Vagina (tissue), 2 donors: ENCODE measurements around the gene ZFHX3. TPM values are rescaled to one million over a fixed set of nuclear protein-coding genes. Genes with fewer than 3 reads are reported as not detected.

ENCODE experiments used
- DNase-seq, 2 donors: peaks; one replicate each; pipeline ENCODE4 v3.0.0-alpha.2; 2017; ENCODE audit errors: extremely low spot score in 2 of 2
- H3K27ac ChIP-seq: fragments of 200-600 bp; sonication (generic); one replicate; pipeline ENCODE4 v1.5.1; 2019
- H3K27me3 ChIP-seq: fragments of 200-600 bp; sonication (generic); one replicate; pipeline ENCODE4 v1.5.1; 2019
- H3K36me3 ChIP-seq, 2 donors: fragments of 200-600 bp; sonication (generic); one replicate each; pipeline ENCODE4 v1.5.1; 2017 to 2019
- H3K4me1 ChIP-seq: fragments of 200-600 bp; sonication (generic); one replicate; pipeline ENCODE4 v1.5.1; 2019
- H3K4me3 ChIP-seq, 2 donors: fragments of 200-600 bp; sonication (generic); 1 replicate in 1 of 2; 2 replicates in 1 of 2; pipeline ENCODE4 v1.5.1; 2016 to 2019
- H3K9me3 ChIP-seq: fragments of 200-600 bp; sonication (generic); one replicate; pipeline ENCODE4 v1.5.1; 2019
- POLR2A ChIP-seq, 2 donors: fragments of 450-650 bp; IDR thresholded peaks; one replicate each; pipeline ENCODE4 v1.6.1; 2017; ENCODE audit warnings: antibody characterized with exemption in 2 of 2, mild to moderate bottlenecking in 2 of 2, moderate library complexity in 2 of 2
- POLR2AphosphoS5 ChIP-seq, 2 donors: sonication (generic); formaldehyde crosslinking; IDR thresholded peaks; one replicate each; pipeline ENCODE4 v1.9.0; 2017; ENCODE audit warnings: antibody characterized with exemption in 2 of 2, mild to moderate bottlenecking in 2 of 2, low read depth in 1 of 2; ENCODE audit not compliant: insufficient read depth in 1 of 2
- intact Hi-C: fragments of 100-400 bp; cut with DNase I; formaldehyde crosslinking; loops from one replicate; pipeline ENCODE4 v1.15.1; 2023
- total RNA-seq: library from RNA; depleted of rRNA; stranded (reverse); fragments of >200 nt; gene quantifications from one replicate; pipeline ENCODE4 v1.2.3, GENCODE V29; 2016
- TF ChIP-seq, protein P1 (sequence below), 3 experiments: fragments of 450-650 bp in 2 of 3; fragments of 200-600 bp in 1 of 3; sonication (generic) in 1 of 3; IDR thresholded peaks; one replicate each; pipeline ENCODE4 v1.5.1; 2017 to 2019; ENCODE audit warnings: antibody characterized with exemption in 3 of 3, mild to moderate bottlenecking in 2 of 3, moderate library complexity in 2 of 3

The ZFHX3 gene
- total RNA-seq, 1 donor from 2014 or later = 28.0 TPM

DNA sequence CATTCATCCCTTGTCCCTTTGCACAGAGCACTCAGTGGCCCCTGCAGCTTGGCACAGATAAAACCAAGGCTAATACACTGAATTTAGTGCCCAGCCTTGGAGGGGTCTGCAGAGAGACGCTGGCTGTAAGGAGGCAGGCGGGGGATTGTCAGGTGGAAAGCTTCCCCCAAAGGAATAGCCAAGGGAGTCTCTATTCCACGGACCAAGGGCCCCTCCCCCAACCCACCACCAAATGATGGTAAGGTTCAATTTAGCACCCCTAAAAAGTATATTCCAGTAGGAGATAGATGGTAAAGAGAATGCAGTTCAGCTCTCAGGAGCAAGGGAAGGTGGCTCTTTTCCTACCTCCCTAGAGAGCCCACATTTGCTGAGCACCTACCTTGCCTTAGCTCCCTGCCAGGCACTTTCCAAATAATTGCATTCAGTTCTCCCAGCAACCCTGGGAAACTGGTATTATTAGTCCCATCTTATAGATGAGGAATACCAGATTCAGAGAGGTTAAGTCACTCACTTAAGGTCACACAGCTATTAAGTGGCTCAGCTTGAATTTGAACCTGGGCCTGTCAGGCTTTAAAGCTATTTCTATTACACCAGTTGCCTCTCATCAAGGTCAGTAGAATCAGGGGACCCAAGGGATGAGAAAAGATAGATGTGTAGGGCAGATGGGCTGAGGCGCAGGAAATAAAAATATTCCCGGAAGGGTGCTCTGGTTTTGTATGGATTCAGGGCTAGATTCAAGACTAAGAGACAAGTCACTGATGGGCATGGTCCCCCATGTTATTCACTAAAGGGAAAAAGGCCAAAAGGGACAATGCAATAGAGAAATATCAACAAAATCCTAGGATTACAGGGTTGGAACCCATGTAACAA is 20.0 kb upstream of the ZFHX3 start:
- TF ChIP-seq, protein P1, sequence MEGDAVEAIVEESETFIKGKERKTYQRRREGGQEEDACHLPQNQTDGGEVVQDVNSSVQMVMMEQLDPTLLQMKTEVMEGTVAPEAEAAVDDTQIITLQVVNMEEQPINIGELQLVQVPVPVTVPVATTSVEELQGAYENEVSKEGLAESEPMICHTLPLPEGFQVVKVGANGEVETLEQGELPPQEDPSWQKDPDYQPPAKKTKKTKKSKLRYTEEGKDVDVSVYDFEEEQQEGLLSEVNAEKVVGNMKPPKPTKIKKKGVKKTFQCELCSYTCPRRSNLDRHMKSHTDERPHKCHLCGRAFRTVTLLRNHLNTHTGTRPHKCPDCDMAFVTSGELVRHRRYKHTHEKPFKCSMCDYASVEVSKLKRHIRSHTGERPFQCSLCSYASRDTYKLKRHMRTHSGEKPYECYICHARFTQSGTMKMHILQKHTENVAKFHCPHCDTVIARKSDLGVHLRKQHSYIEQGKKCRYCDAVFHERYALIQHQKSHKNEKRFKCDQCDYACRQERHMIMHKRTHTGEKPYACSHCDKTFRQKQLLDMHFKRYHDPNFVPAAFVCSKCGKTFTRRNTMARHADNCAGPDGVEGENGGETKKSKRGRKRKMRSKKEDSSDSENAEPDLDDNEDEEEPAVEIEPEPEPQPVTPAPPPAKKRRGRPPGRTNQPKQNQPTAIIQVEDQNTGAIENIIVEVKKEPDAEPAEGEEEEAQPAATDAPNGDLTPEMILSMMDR (IDR thresholded peaks at IDR 0.05) = no peak
- TF ChIP-seq POLR2A (IDR thresholded peaks at IDR 0.05) = no peak
- no peak for TF ChIP-seq POLR2AphosphoS5 (IDR thresholded peaks at IDR 0.05; ENCODE audit: insufficient read depth in 1 of 2, low read depth in 1 of 2)
- Histone ChIP-seq H3K4me1 (peaks cover 50% of the 10 kb centered on the region), H3K27ac (peak overlapping the region; percentile 40), H3K27me3 (no peaks in the 10 kb centered on the region), H3K36me3 (no peaks in the 10 kb centered on the region), H3K4me3 (no peak overlapping the region), H3K9me3 (no peaks in the 10 kb centered on the region)
- intact Hi-C loops = no loop called here
- DNase-seq = no peak

DNA sequence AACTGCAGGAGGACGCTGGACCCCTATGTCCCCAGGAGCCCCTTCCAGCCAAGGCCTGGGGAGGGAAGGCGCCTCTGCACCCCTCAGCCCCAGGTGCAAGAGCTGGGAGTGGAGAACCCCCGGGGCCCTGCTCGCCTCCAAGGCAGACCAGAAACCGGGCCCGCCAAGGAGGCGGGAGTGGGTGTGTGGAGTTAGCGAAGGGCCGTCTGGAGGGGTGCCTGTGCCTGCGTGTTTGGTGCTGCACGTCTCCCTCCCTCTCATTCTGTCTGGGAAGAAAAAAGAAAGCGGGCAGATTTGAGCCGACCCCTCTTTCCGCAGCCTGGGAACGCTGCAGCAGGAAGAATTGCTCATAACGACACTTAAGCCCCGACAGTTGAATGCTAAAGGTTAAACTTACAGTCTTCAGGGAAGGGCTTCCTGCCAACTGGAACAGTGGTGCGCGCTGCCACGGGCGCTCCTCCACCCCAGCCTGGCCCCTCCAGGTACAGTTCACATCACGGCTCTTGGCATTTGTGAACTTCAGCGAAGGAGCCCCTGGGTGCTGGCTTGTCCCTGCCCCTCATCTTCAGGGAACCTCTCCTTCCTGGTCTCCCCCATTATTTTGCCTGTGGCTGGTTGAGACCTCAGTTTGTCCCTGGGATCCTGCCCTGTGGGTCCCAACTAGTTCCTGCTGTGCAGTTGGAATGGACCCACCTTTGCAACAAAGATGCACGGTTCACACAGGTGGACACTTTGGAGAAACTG is 19.2 kb upstream of the ZFHX3 start:
- intact Hi-C loops = no loop called here
- H3K4me1 ChIP-seq = peaks cover 50% of the 10 kb centered on the region

DNA sequence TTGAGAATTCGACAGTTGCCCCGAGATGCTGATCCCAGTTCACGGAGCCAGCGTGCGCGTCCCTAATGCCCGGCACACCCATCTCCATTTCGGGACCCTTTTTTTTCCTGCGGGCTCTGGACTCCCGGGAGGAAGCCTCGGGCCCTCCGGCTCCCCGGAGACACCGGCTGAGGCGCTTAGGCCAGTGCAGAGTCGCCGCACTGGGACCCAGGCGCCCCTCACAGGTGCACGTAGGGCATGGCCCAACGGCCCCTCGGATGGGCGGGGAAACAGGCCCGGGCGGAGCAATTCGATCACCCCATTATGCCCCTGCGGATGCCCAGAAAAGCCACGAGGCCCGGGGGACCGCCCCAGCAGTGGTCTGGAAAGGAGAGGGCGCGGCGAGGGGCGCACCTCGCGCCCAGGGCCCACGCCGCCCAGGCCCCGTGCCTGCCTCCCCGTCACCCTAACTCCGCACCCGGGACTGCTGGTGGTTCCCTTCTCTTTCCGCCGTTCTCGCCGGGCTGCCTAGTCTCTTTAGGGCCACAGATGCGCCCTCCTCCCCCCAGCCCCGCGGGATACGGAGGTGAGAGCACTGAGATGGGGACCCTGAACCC is 18.5 kb upstream of the ZFHX3 start:
- Histone ChIP-seq H3K4me3 (peak overlapping the region; percentile 3 to 29), H3K36me3 (no peaks in the 10 kb centered on the region), H3K27ac (peak overlapping the region; percentile 28), H3K27me3 (no peaks in the 10 kb centered on the region), H3K4me1 (peaks cover 46% of the 10 kb centered on the region), H3K9me3 (no peaks in the 10 kb centered on the region)
- TF ChIP-seq POLR2AphosphoS5 (IDR thresholded peaks at IDR 0.05; ENCODE audit: insufficient read depth in 1 of 2, low read depth in 1 of 2) (no peak), POLR2A (IDR thresholded peaks at IDR 0.05) (no peak)
- TF ChIP-seq, protein P1 (IDR thresholded peaks at IDR 0.05) = no peak
- intact Hi-C loops = no loop called here
- no peak for DNase-seq

More for the DNA sequence above, 19.2 kb upstream of the ZFHX3 start:
- Histone ChIP-seq H3K36me3 (no peaks in the 10 kb centered on the region), H3K27ac (peak overlapping the region; percentile 28), H3K4me3 (peak overlapping the region; percentile 3 to 29), H3K9me3 (no peaks in the 10 kb centered on the region), H3K27me3 (no peaks in the 10 kb centered on the region)
- TF ChIP-seq POLR2AphosphoS5 (IDR thresholded peaks at IDR 0.05; ENCODE audit: insufficient read depth in 1 of 2, low read depth in 1 of 2) (no peak), POLR2A (IDR thresholded peaks at IDR 0.05) (no peak)
- TF ChIP-seq, protein P1 (IDR thresholded peaks at IDR 0.05) = no peak
- DNase-seq = no peak

DNA sequence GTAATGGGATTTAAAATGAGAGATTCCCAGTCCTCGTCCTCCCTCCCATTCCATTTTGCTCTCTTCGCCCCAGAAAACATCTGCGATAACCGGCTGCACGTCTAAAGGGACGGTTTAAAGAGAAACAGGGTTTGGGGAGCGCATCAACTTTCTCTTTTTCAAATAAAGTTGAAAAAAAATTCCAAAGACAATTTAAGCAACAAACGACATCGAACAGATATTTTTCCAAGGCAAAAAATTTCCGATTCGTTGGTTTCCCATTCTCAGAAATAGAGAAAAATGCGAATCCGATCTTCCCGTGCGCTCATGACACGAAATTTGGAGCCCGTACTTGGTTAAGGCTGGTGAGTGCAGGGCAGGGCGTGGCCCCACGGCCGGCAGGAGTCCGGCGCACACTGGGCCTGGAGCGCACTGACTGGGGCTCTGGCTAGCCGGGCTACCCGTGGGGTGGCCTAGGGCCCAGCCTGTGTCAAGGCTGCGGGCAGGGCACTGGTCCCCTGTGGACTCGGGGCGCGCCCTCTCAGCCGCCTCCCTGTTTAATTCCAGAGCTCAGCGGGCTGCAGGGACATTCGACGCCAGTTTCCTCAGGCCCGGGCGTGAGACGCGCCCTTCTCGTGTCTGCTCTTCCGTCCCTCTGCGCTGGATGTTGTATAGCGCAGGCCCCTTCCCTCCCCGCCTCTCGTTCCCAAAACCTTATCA is 17.9 kb upstream of the ZFHX3 start:
- Histone ChIP-seq H3K27me3 (no peaks in the 10 kb centered on the region), H3K4me3 (peak overlapping the region; percentile 3 to 29), H3K4me1 (peaks cover 40% of the 10 kb centered on the region), H3K36me3 (no peaks in the 10 kb centered on the region), H3K27ac (peak overlapping the region; percentile 10), H3K9me3 (no peaks in the 10 kb centered on the region)
- intact Hi-C loops = no loop called here
- DNase-seq = no peak
- TF ChIP-seq, protein P1 (IDR thresholded peaks at IDR 0.05) = no peak
- no peak for TF ChIP-seq POLR2A (IDR thresholded peaks at IDR 0.05)
- peak in 1 of 2 donors; percentile 52 for TF ChIP-seq POLR2AphosphoS5 (IDR thresholded peaks at IDR 0.05; ENCODE audit: insufficient read depth in 1 of 2, low read depth in 1 of 2)
